ENCODE measurements around the gene CHRND. TPM values are rescaled to one million over a fixed set of nuclear protein-coding genes. Genes with fewer than 3 reads are reported as not detected.

Gene CHRND
- total RNA-seq, 1 experiment from 2014 or later: not detected

DNA sequence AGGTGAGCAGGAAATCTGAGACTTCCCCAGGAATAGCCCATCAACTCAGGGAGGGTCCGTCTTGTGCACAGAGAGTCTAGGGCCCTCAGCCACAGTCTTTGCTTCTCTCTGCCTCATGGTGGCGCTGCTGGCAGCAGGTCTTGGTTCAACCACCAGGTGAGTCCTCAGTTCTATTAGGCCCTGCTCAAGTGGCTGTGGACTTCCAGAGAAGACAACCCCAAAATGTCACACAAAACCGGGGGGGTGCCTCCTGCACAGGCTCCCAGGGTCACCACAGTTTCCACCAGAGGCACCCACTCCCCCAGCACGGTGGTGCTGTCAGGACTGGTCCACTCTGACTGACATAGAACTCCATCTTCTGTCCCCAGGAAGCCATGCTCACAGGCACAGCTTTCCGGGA is 11.1 kb downstream of the CHRND start:
- intact Hi-C loops (cut with micrococcal nuclease; ENCODE audit: unreplicated experiment): no loop called here
- TF ChIP-seq, protein P1, sequence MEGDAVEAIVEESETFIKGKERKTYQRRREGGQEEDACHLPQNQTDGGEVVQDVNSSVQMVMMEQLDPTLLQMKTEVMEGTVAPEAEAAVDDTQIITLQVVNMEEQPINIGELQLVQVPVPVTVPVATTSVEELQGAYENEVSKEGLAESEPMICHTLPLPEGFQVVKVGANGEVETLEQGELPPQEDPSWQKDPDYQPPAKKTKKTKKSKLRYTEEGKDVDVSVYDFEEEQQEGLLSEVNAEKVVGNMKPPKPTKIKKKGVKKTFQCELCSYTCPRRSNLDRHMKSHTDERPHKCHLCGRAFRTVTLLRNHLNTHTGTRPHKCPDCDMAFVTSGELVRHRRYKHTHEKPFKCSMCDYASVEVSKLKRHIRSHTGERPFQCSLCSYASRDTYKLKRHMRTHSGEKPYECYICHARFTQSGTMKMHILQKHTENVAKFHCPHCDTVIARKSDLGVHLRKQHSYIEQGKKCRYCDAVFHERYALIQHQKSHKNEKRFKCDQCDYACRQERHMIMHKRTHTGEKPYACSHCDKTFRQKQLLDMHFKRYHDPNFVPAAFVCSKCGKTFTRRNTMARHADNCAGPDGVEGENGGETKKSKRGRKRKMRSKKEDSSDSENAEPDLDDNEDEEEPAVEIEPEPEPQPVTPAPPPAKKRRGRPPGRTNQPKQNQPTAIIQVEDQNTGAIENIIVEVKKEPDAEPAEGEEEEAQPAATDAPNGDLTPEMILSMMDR (IDR thresholded peaks at IDR 0.05; ENCODE audit: insufficient read depth in 1 of 2, low read depth in 1 of 2, low read length in 1 of 2, severe bottlenecking in 1 of 2, unreplicated experiment in 1 of 2): peak in 1 of 2 experiments; percentile 58
- no peaks in the 10 kb centered on the region for H3K27me3 Mint-ChIP-seq (ENCODE audit: insufficient read depth, unreplicated experiment)

DNA sequence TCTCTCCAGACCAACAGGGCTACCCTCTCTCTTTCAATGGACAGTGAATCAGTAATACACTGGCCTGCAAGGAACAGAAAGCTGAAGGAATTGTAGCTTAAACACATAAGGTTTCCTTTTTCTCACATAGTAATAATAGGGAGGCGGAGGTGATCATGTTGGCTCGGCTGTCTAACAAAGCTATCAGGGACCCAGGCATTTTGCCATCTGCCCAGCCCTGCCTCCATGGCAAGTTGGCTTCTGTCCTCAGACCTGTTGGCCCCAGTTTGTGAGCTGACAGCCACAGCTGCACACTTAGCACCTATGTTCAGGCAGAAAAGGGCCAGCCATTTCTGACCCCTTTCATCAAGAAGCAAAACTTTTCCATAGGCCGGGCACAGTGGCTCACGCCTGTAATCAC is 11.5 kb downstream of the CHRND start:
- no peaks in the 10 kb centered on the region for H3K4me1 Mint-ChIP-seq (ENCODE audit: low read depth, unreplicated experiment)
- Histone ChIP-seq H3K36me3 (ENCODE audit: control insufficient read depth, insufficient read depth, low read length) (no peaks in the 10 kb centered on the region), H3K4me1 (no peaks in the 10 kb centered on the region), H3K9me3 (no peaks in the 10 kb centered on the region), H3K27me3 (replicated peaks; ENCODE audit: control insufficient read depth, insufficient read depth, low read length) (no peaks in the 10 kb centered on the region), H3K4me3 (ENCODE audit: low read depth, low read length) (no peak overlapping the region)
- H3K27me3 Mint-ChIP-seq (ENCODE audit: insufficient read depth, unreplicated experiment): no peaks in the 10 kb centered on the region
- TF ChIP-seq, protein P1 (IDR thresholded peaks at IDR 0.05; ENCODE audit: insufficient read depth in 1 of 2, low read depth in 1 of 2, low read length in 1 of 2, severe bottlenecking in 1 of 2, unreplicated experiment in 1 of 2): no peak
- no TSS peak for BruUV-seq (replicated peaks)
- no peak for DNase-seq
- no peak overlapping the region for H3K27ac Mint-ChIP-seq (ENCODE audit: unreplicated experiment)
- ChIA-PET CTCF (no interaction called here), POLR2A (no interaction called here)
- no peaks in the 10 kb centered on the region for H3K9me3 Mint-ChIP-seq (ENCODE audit: unreplicated experiment)
- H3K36me3 Mint-ChIP-seq (ENCODE audit: insufficient read depth, unreplicated experiment): peaks cover 4% of the 10 kb centered on the region
- H3K4me3 Mint-ChIP-seq (ENCODE audit: unreplicated experiment): no peak overlapping the region
- intact Hi-C loops (cut with micrococcal nuclease; ENCODE audit: unreplicated experiment): no loop called here

More for the DNA sequence above, 11.1 kb downstream of the CHRND start:
- Mint-ChIP-seq H3K9me3 (ENCODE audit: unreplicated experiment) (no peaks in the 10 kb centered on the region), H3K36me3 (ENCODE audit: insufficient read depth, unreplicated experiment) (no peaks in the 10 kb centered on the region), H3K27ac (ENCODE audit: unreplicated experiment) (no peak overlapping the region), H3K4me3 (ENCODE audit: unreplicated experiment) (no peak overlapping the region), H3K4me1 (ENCODE audit: low read depth, unreplicated experiment) (no peaks in the 10 kb centered on the region)
- ChIA-PET CTCF (no interaction called here), POLR2A (no interaction called here)
- Histone ChIP-seq H3K4me3 (ENCODE audit: low read depth, low read length) (no peak overlapping the region), H3K36me3 (ENCODE audit: control insufficient read depth, insufficient read depth, low read length) (no peaks in the 10 kb centered on the region), H3K4me1 (no peaks in the 10 kb centered on the region), H3K9me3 (no peaks in the 10 kb centered on the region), H3K27me3 (replicated peaks; ENCODE audit: control insufficient read depth, insufficient read depth, low read length) (no peaks in the 10 kb centered on the region)
- DNase-seq: peak in 1 of 2 experiments; percentile 24
- no TSS peak for BruUV-seq (replicated peaks)

DNA sequence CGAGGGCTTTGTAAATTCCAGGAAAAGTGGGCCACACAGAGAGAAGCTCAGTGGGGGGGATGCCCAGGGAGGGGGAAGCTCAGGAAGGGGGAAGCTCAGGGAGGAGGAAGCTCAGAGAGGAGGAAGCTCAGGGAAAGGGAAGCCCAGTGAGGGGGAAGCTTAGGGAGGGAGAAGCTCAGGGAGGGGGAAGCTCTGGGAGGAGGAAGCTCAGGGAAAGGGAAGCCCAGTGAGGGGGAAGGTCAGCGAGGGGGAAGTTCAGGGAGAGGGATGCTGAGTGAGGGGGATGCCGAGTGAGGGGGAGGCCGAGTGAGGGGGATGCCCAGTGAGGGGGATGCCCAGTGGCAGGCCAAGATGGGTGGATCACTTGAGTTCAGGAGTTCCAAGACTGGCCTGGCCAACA is 12.7 kb downstream of the CHRND start:
- POLR2A ChIA-PET: no interaction called here
- no peaks in the 10 kb centered on the region for H3K36me3 ChIP-seq (ENCODE audit: control insufficient read depth, insufficient read depth, low read length)
- H3K9me3 ChIP-seq: no peaks in the 10 kb centered on the region
- TF ChIP-seq, protein P1 (IDR thresholded peaks at IDR 0.05; ENCODE audit: insufficient read depth in 1 of 2, low read depth in 1 of 2, low read length in 1 of 2, severe bottlenecking in 1 of 2, unreplicated experiment in 1 of 2): no peak
- no peaks in the 10 kb centered on the region for H3K9me3 Mint-ChIP-seq (ENCODE audit: unreplicated experiment)
- intact Hi-C loops (cut with micrococcal nuclease; ENCODE audit: unreplicated experiment): no loop called here
- BruUV-seq (replicated peaks): no TSS peak
- H3K4me3 Mint-ChIP-seq (ENCODE audit: unreplicated experiment): no peak overlapping the region
- DNase-seq: no peak
- H3K4me1 ChIP-seq: no peaks in the 10 kb centered on the region
- H3K4me1 Mint-ChIP-seq (ENCODE audit: low read depth, unreplicated experiment): no peaks in the 10 kb centered on the region
- H3K4me3 ChIP-seq (ENCODE audit: low read depth, low read length): no peak overlapping the region
- CTCF ChIA-PET: interaction anchor here (0.6 kb wide), 1 partner anchor 68 kb away, joined by 3 read pairs; no protein-coding TSS in a partner anchor
- H3K27ac Mint-ChIP-seq (ENCODE audit: unreplicated experiment): no peak overlapping the region
- no peaks in the 10 kb centered on the region for H3K27me3 Mint-ChIP-seq (ENCODE audit: insufficient read depth, unreplicated experiment)
- H3K36me3 Mint-ChIP-seq (ENCODE audit: insufficient read depth, unreplicated experiment): peaks cover 7% of the 10 kb centered on the region
- H3K27me3 ChIP-seq (replicated peaks; ENCODE audit: control insufficient read depth, insufficient read depth, low read length): no peaks in the 10 kb centered on the region
